Suprapubic skin (tissue), 3 donors: Measurements from ENCODE around the gene DNAAF9.
"Not testable (repeated sequence)": the region's sequence is repeated elsewhere in the genome, so short reads cannot be mapped to it uniquely, and the experiment has no call there.

Experiments
- POLR2AphosphoS5 ChIP-seq, 3 donors: sonication (generic); formaldehyde crosslinking; IDR thresholded peaks; one replicate each; pipeline ENCODE4 v1.6.1; 2017; ENCODE audit warnings: antibody characterized with exemption in 3 of 3
- TF ChIP-seq, protein P1 (sequence below), 2 donors: fragments of 200-600 bp in 1 of 2; fragments of 450-650 bp in 1 of 2; sonication (generic) in 1 of 2; IDR thresholded peaks; one replicate each; pipeline ENCODE4 v1.5.1; 2016 to 2019; ENCODE audit warnings: antibody characterized with exemption in 2 of 2, mild to moderate bottlenecking in 1 of 2, moderate library complexity in 1 of 2

DNA sequence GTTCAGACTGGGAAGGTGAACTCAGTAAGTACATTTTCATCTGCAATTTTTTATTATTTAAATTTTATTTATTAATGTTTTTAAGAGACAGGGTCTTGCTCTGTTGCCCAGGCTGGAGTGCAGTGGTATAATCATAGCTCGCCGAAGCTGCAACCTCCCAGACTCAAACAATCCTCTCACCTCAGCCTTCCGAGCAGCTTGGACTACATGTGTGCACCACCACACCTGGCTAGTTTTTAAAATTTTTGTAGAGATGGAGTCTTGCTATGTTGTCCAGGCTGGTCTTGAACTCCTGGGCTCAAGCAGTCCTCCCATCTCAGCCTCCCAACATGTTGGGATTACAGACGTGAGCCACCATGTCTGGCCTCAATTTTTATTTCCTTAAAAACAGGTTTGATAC, 19.3 kb upstream of the DNAAF9 start:
- TF ChIP-seq, protein P1, sequence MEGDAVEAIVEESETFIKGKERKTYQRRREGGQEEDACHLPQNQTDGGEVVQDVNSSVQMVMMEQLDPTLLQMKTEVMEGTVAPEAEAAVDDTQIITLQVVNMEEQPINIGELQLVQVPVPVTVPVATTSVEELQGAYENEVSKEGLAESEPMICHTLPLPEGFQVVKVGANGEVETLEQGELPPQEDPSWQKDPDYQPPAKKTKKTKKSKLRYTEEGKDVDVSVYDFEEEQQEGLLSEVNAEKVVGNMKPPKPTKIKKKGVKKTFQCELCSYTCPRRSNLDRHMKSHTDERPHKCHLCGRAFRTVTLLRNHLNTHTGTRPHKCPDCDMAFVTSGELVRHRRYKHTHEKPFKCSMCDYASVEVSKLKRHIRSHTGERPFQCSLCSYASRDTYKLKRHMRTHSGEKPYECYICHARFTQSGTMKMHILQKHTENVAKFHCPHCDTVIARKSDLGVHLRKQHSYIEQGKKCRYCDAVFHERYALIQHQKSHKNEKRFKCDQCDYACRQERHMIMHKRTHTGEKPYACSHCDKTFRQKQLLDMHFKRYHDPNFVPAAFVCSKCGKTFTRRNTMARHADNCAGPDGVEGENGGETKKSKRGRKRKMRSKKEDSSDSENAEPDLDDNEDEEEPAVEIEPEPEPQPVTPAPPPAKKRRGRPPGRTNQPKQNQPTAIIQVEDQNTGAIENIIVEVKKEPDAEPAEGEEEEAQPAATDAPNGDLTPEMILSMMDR (IDR thresholded peaks at IDR 0.05): not testable (repeated sequence)
- not testable (repeated sequence) for TF ChIP-seq POLR2AphosphoS5 (IDR thresholded peaks at IDR 0.05)
